K562 (cell line): Measurements from ENCODE around the gene MPC1.

Experiments
- CTCF ChIP-seq, 3 experiments: IDR thresholded peaks in 2 of 3; conservative IDR thresholded peaks in 1 of 3; 2 replicates each; pipeline ENCODE4 v1.5.1; 2011 to 2012; ENCODE audit warnings: low read length in 3 of 3, mild to moderate bottlenecking in 3 of 3, control low read depth in 2 of 3, improper control_type of control experiment in 1 of 3, inconsistent platforms in 1 of 3, low read depth in 1 of 3, mixed read lengths in 1 of 3, moderate library complexity in 1 of 3; ENCODE audit not compliant: insufficient read depth in 2 of 3
- IRF9 ChIP-seq: fragments of 450-650 bp; IDR thresholded peaks from 2 replicates; pipeline ENCODE4 v1.6.1; 2016; ENCODE audit warnings: missing biosample characterization, missing genetic modification characterization
- MXI1 ChIP-seq: IDR thresholded peaks from 2 replicates; pipeline ENCODE4 v1.6.1; 2011; ENCODE audit warnings: low read depth, mild to moderate bottlenecking, improper control_type of control experiment, low read length
- RFX5 ChIP-seq: IDR thresholded peaks from 2 replicates; pipeline ENCODE4 v1.6.1; 2011; ENCODE audit warnings: low read depth, mild to moderate bottlenecking, improper control_type of control experiment, low read length
- SREBF2 ChIP-seq: sonication (generic); formaldehyde crosslinking; IDR thresholded peaks from 2 replicates; pipeline ENCODE4 v1.4.0; 2020; ENCODE audit warnings: mild to moderate bottlenecking, missing genetic modification reagents
- ZNF124 ChIP-seq: sonication (generic); formaldehyde crosslinking; IDR thresholded peaks from 2 replicates; pipeline ENCODE4 v1.8.1; 2022; ENCODE audit warnings: missing genetic modification reagents

- TF ChIP-seq SREBF2 (CRISPR knock-in tag): no peak
- TF ChIP-seq IRF9 (tag): no peak
- TF ChIP-seq ZNF124 (CRISPR knock-in tag): no peak
- TF ChIP-seq RFX5: no peak
- TF ChIP-seq MXI1: no peak
- TF ChIP-seq CTCF (IDR thresholded peaks at IDR 0.05 in 2 of 3, conservative IDR thresholded peaks at IDR 0.05 in 1 of 3; ENCODE audit: insufficient read depth in 2 of 3, low read depth in 1 of 3, low read length in 3 of 3): no peak
These were observed 22.6 kb upstream of the MPC1 start for GRCh38 chr6:166405386-166405785.
